ENCODE results near the gene RBM24. TPM values are rescaled to one million over a fixed set of nuclear protein-coding genes. Genes with fewer than 3 reads are reported as not detected.
A peak's percentile ranks its signal among the peaks of the same experiment; 100 is the strongest.

Gene RBM24
- total and polyA plus RNA-seq, 2 of the 13 experiments (the other 11 are each of a cell fraction or from before 2014, with no cell fraction given): 1.5 to 14.2 TPM

- TF ChIP-seq AHDC1 (CRISPR knock-in tag; IDR thresholded peaks at IDR 0.05; ENCODE audit: borderline replicate concordance) (peak; percentile 88; the same call in 1 of the 2 replicates), ZNF460 (CRISPR knock-in tag; IDR thresholded peaks at IDR 0.05; ENCODE audit: borderline replicate concordance) (no peak), CERS6 (CRISPR knock-in tag; IDR thresholded peaks at IDR 0.05) (peak; percentile 86; the same call in 1 of the 2 replicates), SMARCC2 (IDR thresholded peaks at IDR 0.05) (no peak), ZNF777 (CRISPR knock-in tag; IDR thresholded peaks at IDR 0.05) (0 out of 2 replicates have a peak, but pooled peaks have one; percentile 51), ZFP41 (CRISPR knock-in tag; IDR thresholded peaks at IDR 0.05; ENCODE audit: borderline replicate concordance) (0 out of 2 replicates have a peak, but pooled peaks have one; percentile 58), ZNF451 (CRISPR knock-in tag; IDR thresholded peaks at IDR 0.05) (peak; percentile 53; the same call in 1 of the 2 replicates), ZNF629 (CRISPR knock-in tag; conservative IDR thresholded peaks at IDR 0.05) (no peak), SNAI1 (CRISPR knock-in tag; IDR thresholded peaks at IDR 0.05; ENCODE audit: borderline replicate concordance) (no peak), ZNF577 (CRISPR knock-in tag; IDR thresholded peaks at IDR 0.05; ENCODE audit: borderline replicate concordance, low read depth) (no peak; the same call in 1 of the 2 replicates), TOPORS (CRISPR knock-in tag; IDR thresholded peaks at IDR 0.05) (no peak; the same call in 1 of the 2 replicates), TP53 (CRISPR knock-in tag; conservative IDR thresholded peaks at IDR 0.05) (no peak), USF2 (IDR thresholded peaks at IDR 0.05; ENCODE audit: low read depth, low read length) (no peak), USF2 (CRISPR knock-in tag; IDR thresholded peaks at IDR 0.05; ENCODE audit: borderline replicate concordance) (no peak), ZBTB7B (CRISPR knock-in tag; IDR thresholded peaks at IDR 0.05) (no peak), ZNF660 (CRISPR knock-in tag; IDR thresholded peaks at IDR 0.05; ENCODE audit: borderline replicate concordance, low read depth) (no peak), ZNF780A (CRISPR knock-in tag; IDR thresholded peaks at IDR 0.05) (peak; percentile 90; the same call in 1 of the 2 replicates), PLSCR1 (CRISPR knock-in tag; IDR thresholded peaks at IDR 0.05; ENCODE audit: borderline replicate concordance) (no peak), JDP2 (CRISPR knock-in tag; IDR thresholded peaks at IDR 0.05; ENCODE audit: borderline replicate concordance) (no peak), PTBP1 (IDR thresholded peaks at IDR 0.05; ENCODE audit: low read depth, low read length, poor library complexity, severe bottlenecking) (no peak)
These were observed 30.6 kb downstream of the RBM24 start (continued) for GRCh38 chr6:17311595-17312311.

Data from HepG2 (cell line).